ENCODE measurements around the gene CCDC200.
"Not testable (repeated sequence)": the region's sequence is repeated elsewhere in the genome, so short reads cannot be mapped to it uniquely, and the experiment has no call there.

GRCh38 chr17:43233877-43234276 lies 5.5 kb upstream of the CCDC200 start, which contains the start of gene RNU2-1:
- TF ChIP-seq CTCF, EZH2 (IDR thresholded peaks at IDR 0.05): not testable (repeated sequence)
